ENCODE data around the gene PTMA.
A peak's percentile ranks its signal among the peaks of the same experiment; 100 is the strongest.
"Not testable (repeated sequence)": the region's sequence is repeated elsewhere in the genome, so short reads cannot be mapped to it uniquely, and the experiment has no call there.

Gene PTMA, protein sequence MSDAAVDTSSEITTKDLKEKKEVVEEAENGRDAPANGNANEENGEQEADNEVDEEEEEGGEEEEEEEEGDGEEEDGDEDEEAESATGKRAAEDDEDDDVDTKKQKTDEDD

DNA sequence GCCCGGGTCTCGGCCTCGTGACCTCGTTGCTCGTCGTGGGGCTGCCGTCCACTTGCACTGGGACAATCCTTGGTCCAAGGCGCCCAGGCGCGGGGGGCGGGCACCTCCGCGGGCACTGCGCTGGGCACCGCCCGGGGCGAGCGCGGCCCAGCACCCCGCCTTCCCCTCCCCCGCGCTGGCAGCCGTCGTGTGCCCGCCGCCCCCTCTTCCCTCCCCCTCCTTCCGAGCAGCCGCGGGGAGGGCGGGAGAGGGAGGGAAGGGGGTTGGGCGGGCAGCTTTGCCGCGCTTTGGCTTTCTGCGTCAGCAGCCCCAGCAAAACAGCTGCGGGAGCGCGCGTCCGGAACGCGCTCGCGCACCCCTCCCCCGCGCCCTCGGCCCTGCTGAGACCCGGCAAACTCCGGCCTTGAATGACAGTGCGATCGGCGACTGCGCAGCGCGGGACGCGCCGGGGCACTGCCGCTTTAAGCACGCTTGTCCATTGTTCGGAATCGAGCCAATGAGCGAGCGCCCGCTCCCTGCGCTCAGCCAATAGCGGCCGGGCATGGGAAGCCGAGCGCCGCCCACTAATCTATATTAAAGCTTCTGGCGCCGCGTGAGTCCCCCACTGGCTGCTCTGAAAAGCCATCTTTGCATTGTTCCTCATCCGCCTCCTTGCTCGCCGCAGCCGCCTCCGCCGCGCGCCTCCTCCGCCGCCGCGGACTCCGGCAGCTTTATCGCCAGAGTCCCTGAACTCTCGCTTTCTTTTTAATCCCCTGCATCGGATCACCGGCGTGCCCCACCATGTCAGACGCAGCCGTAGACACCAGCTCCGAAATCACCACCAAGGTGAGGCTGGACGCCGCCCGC lies at the start of gene PTMA:
TSS of gene PTMA (plus strand) at position 599 of the 846 bp plus-strand sequence. CDS start at position 781, 182 bp downstream.
- peaks cover 36% of the 10 kb centered on the region for H3K36me3 ChIP-seq (ENCODE audit: low read length)
- peaks cover 4% of the 10 kb centered on the region; the same call in 1 of the 2 replicates for H3K9me3 ChIP-seq (ENCODE audit: insufficient read depth, low read length)
- TF ChIP-seq, protein P1, sequence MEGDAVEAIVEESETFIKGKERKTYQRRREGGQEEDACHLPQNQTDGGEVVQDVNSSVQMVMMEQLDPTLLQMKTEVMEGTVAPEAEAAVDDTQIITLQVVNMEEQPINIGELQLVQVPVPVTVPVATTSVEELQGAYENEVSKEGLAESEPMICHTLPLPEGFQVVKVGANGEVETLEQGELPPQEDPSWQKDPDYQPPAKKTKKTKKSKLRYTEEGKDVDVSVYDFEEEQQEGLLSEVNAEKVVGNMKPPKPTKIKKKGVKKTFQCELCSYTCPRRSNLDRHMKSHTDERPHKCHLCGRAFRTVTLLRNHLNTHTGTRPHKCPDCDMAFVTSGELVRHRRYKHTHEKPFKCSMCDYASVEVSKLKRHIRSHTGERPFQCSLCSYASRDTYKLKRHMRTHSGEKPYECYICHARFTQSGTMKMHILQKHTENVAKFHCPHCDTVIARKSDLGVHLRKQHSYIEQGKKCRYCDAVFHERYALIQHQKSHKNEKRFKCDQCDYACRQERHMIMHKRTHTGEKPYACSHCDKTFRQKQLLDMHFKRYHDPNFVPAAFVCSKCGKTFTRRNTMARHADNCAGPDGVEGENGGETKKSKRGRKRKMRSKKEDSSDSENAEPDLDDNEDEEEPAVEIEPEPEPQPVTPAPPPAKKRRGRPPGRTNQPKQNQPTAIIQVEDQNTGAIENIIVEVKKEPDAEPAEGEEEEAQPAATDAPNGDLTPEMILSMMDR (IDR thresholded peaks at IDR 0.05; ENCODE audit: insufficient read depth, low read length, poor library complexity, severe bottlenecking), result no peak
- no peak for TF ChIP-seq EZH2phosphoT487 (conservative IDR thresholded peaks at IDR 0.05; ENCODE audit: low read length)
- no peaks in the 10 kb centered on the region for H3K9me2 ChIP-seq (replicated peaks; ENCODE audit: insufficient read depth, low read length)
- peak within 1 kb of the TSS; percentile 99 for H3K27ac ChIP-seq (ENCODE audit: low read depth, low read length)
- H2AFZ ChIP-seq (ENCODE audit: low read depth, low read length, severe bottlenecking), result peak within 1 kb of the TSS; percentile 83
- H3K4me3 ChIP-seq (ENCODE audit: insufficient read depth, low read length, poor library complexity, severe bottlenecking), result peak within 1 kb of the TSS; percentile 99
- peaks cover 33% of the 10 kb centered on the region for H3F3A ChIP-seq (ENCODE audit: insufficient read depth)
- peak within 1 kb of the TSS; percentile 100 for H3K9ac ChIP-seq (ENCODE audit: low read length)
- H3K27me3 ChIP-seq (ENCODE audit: low read length), result no peaks in the 10 kb centered on the region
- peaks cover 45% of the 10 kb centered on the region for H3K79me2 ChIP-seq (ENCODE audit: insufficient read depth, low read length)
- H4K20me1 ChIP-seq (ENCODE audit: low read depth, low read length), result peaks cover 13% of the 10 kb centered on the region; the same call in 1 of the 2 replicates
- H3K4me2 ChIP-seq (ENCODE audit: low read depth, low read length, poor library complexity, severe bottlenecking), result peak within 1 kb of the TSS; percentile 87

DNA sequence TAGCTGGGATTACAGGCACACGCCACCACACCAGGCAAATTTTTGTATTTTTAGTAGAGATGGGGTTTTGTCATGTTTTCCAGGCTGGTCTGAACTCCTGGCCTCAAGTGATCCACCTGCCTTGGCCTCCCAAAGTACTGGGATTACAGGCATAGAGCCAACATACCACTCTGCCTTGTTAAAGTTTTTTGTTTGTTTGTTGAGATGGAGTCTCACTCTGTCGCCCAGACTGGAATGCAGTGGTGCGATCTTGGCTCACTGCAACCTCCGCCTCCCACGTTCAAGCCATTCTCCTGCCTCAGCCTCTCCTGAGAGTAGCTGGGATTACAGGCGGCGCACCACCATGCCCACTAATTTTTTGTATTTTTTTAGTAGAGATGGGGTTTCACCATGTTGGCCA lies 48.3 kb upstream of the PTMA start:
- not testable (repeated sequence) for H4K20me1 ChIP-seq (ENCODE audit: low read depth, low read length); H3K4me2 ChIP-seq (ENCODE audit: low read depth, low read length, poor library complexity, severe bottlenecking); H3K9ac ChIP-seq (ENCODE audit: low read length); H3K79me2 ChIP-seq (ENCODE audit: insufficient read depth, low read length); H3K9me3 ChIP-seq (ENCODE audit: insufficient read depth, low read length); H3K27me3 ChIP-seq (ENCODE audit: low read length); H2AFZ ChIP-seq (ENCODE audit: low read depth, low read length, severe bottlenecking); H3K27ac ChIP-seq (ENCODE audit: low read depth, low read length); H3K4me3 ChIP-seq (ENCODE audit: insufficient read depth, low read length, poor library complexity, severe bottlenecking); H3K9me2 ChIP-seq (replicated peaks; ENCODE audit: insufficient read depth, low read length); H3K36me3 ChIP-seq (ENCODE audit: low read length)
- peaks cover 22% of the 10 kb centered on the region for H3F3A ChIP-seq (ENCODE audit: insufficient read depth)

DNA sequence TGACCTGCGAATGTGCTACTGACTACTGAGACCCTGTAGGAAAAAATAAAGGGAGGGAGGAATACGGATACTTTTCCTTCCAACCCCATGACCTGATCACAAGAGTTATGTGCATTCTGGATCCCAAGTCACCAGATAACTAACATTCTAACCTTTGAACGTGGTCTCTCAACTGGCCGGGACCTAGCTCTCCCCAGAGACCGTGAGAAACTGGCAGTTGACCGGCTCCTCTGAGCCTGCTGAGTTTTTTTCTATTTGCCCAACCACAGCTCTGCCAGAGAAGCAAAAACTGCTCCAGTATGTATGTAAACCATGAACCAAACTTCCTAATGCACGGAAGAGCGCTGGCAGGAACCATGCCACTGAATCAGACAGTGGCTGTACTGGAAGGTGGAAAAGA lies 47.5 kb upstream of the PTMA start:
- H3K36me3 ChIP-seq (ENCODE audit: low read length), result no peaks in the 10 kb centered on the region
- no peaks in the 10 kb centered on the region for H3K9me2 ChIP-seq (replicated peaks; ENCODE audit: insufficient read depth, low read length)
- H3K27ac ChIP-seq (ENCODE audit: low read depth, low read length), result no peak overlapping the region
- no peak overlapping the region for H3K4me3 ChIP-seq (ENCODE audit: insufficient read depth, low read length, poor library complexity, severe bottlenecking)
- H3K27me3 ChIP-seq (ENCODE audit: low read length), result no peaks in the 10 kb centered on the region
- no peaks in the 10 kb centered on the region for H3K79me2 ChIP-seq (ENCODE audit: insufficient read depth, low read length)
- no peak overlapping the region for H2AFZ ChIP-seq (ENCODE audit: low read depth, low read length, severe bottlenecking)
- no peak overlapping the region for H3K9ac ChIP-seq (ENCODE audit: low read length)
- no peak for TF ChIP-seq EZH2phosphoT487 (conservative IDR thresholded peaks at IDR 0.05; ENCODE audit: low read length)
- TF ChIP-seq, protein P1 (IDR thresholded peaks at IDR 0.05; ENCODE audit: insufficient read depth, low read length, poor library complexity, severe bottlenecking), result no peak
- no peaks in the 10 kb centered on the region for H3K9me3 ChIP-seq (ENCODE audit: insufficient read depth, low read length)
- peaks cover 30% of the 10 kb centered on the region for H3F3A ChIP-seq (ENCODE audit: insufficient read depth)
- no peaks in the 10 kb centered on the region for H4K20me1 ChIP-seq (ENCODE audit: low read depth, low read length)
- no peak overlapping the region for H3K4me2 ChIP-seq (ENCODE audit: low read depth, low read length, poor library complexity, severe bottlenecking)
